ENCODE data around the gene CHD9.
"Not testable (repeated sequence)": the region's sequence is repeated elsewhere in the genome, so short reads cannot be mapped to it uniquely, and the experiment has no call there.

Gene CHD9

GRCh38 chr16:53071748-53072301, 17.0 kb downstream of the CHD9 start:
- no CpG with 5 or more reads among the region's 6 CpGs for WGBS (ENCODE audit: extremely low coverage, insufficient coverage, insufficient read length)
- H2BK120ac ChIP-seq (ENCODE audit: insufficient read depth, low read length, poor library complexity): no peak overlapping the region

GRCh38 chr16:53073022-53073421, 18.2 kb downstream of the CHD9 start:
- H4K91ac ChIP-seq (ENCODE audit: low read depth, low read length): no peak overlapping the region
- peaks cover 0 to 3% of the 10 kb centered on the region in 2 experiments for H3K36me3 ChIP-seq (ENCODE audit: control insufficient read depth in 1 of 2, insufficient read depth in 2 of 2, low read length in 2 of 2)
- peaks cover 4% of the 10 kb centered on the region for H3K9me3 ChIP-seq (ENCODE audit: insufficient read depth, low read depth, low read length)
- H3K9ac ChIP-seq (ENCODE audit: low read length): no peak overlapping the region
- no peak overlapping the region for H3K4ac ChIP-seq (ENCODE audit: low read depth, low read length)
- H3K27ac ChIP-seq (ENCODE audit: low read depth, low read length): no peak overlapping the region
- no peaks in the 10 kb centered on the region for H3K79me1 ChIP-seq (ENCODE audit: low read length)
- no peak overlapping the region for H2AK5ac ChIP-seq (ENCODE audit: low read length)
- no CpG with 5 or more reads among the region's 6 CpGs for WGBS (ENCODE audit: extremely low coverage, insufficient coverage, insufficient read length)
- H3K18ac ChIP-seq (ENCODE audit: low read length): no peak overlapping the region
- H3K4me1 ChIP-seq (ENCODE audit: control insufficient read depth in 1 of 2, insufficient read depth in 2 of 2, low read length in 2 of 2): peaks cover 4 to 6% of the 10 kb centered on the region in 2 experiments
- H4K8ac ChIP-seq (ENCODE audit: low read depth, low read length): no peak overlapping the region
- H2BK12ac ChIP-seq (ENCODE audit: low read length): no peak overlapping the region
- no peak overlapping the region for H2BK120ac ChIP-seq (ENCODE audit: insufficient read depth, low read length, poor library complexity)
- H3K79me2 ChIP-seq (ENCODE audit: control insufficient read depth, insufficient read depth, low read length, poor library complexity): no peaks in the 10 kb centered on the region
- H3K14ac ChIP-seq (ENCODE audit: low read length): no peak overlapping the region
- no peak overlapping the region for H4K12ac ChIP-seq (ENCODE audit: low read depth, low read length)
- H3K4me3 ChIP-seq (ENCODE audit: low read depth, low read length): no peak overlapping the region
- no peaks in the 10 kb centered on the region for H3K27me3 ChIP-seq (ENCODE audit: insufficient read depth, low read length)
- no peak overlapping the region for H2AFZ ChIP-seq (ENCODE audit: insufficient read depth, low read length, poor library complexity)
- H3K23ac ChIP-seq (ENCODE audit: low read length): no peak overlapping the region
- no peak for DNase-seq
- H3K4me2 ChIP-seq (ENCODE audit: low read length): no peak overlapping the region
- H2BK5ac ChIP-seq (ENCODE audit: low read depth, low read length, poor library complexity): no peak overlapping the region

More at GRCh38 chr16:53071748-53072301, 17.0 kb downstream of the CHD9 start:
- Histone ChIP-seq H3K27ac (ENCODE audit: low read depth, low read length) (peak overlapping the region; percentile 6), H2AFZ (ENCODE audit: insufficient read depth, low read length, poor library complexity) (no peak overlapping the region), H3K4me3 (ENCODE audit: low read depth, low read length) (no peak overlapping the region), H4K8ac (ENCODE audit: low read depth, low read length) (no peak overlapping the region), H3K4me1 (ENCODE audit: control insufficient read depth in 1 of 2, insufficient read depth in 2 of 2, low read length in 2 of 2) (peaks cover 4 to 6% of the 10 kb centered on the region in 2 experiments), H3K79me1 (ENCODE audit: low read length) (no peaks in the 10 kb centered on the region), H2AK5ac (ENCODE audit: low read length) (no peak overlapping the region), H3K79me2 (ENCODE audit: control insufficient read depth, insufficient read depth, low read length, poor library complexity) (no peaks in the 10 kb centered on the region), H3K23ac (ENCODE audit: low read length) (no peak overlapping the region), H3K14ac (ENCODE audit: low read length) (no peak overlapping the region), H3K9ac (ENCODE audit: low read length) (no peak overlapping the region), H4K12ac (ENCODE audit: low read depth, low read length) (no peak overlapping the region), H3K18ac (ENCODE audit: low read length) (no peak overlapping the region), H3K9me3 (ENCODE audit: insufficient read depth, low read depth, low read length) (peaks cover 4% of the 10 kb centered on the region), H3K27me3 (ENCODE audit: insufficient read depth, low read length) (no peaks in the 10 kb centered on the region), H3K4ac (ENCODE audit: low read depth, low read length) (no peak overlapping the region), H3K4me2 (ENCODE audit: low read length) (no peak overlapping the region), H4K91ac (ENCODE audit: low read depth, low read length) (no peak overlapping the region), H2BK12ac (ENCODE audit: low read length) (no peak overlapping the region), H3K36me3 (ENCODE audit: control insufficient read depth in 1 of 2, insufficient read depth in 2 of 2, low read length in 2 of 2) (peaks cover 0 to 5% of the 10 kb centered on the region in 2 experiments), H2BK5ac (ENCODE audit: low read depth, low read length, poor library complexity) (no peak overlapping the region)
- DNase-seq: no peak

- DNase-seq; H3K79me1 ChIP-seq (ENCODE audit: low read length); H3K36me3 ChIP-seq (ENCODE audit: control insufficient read depth in 1 of 2, insufficient read depth in 2 of 2, low read length in 2 of 2); H2AK5ac ChIP-seq (ENCODE audit: low read length); H4K8ac ChIP-seq (ENCODE audit: low read depth, low read length); H3K18ac ChIP-seq (ENCODE audit: low read length); H3K4me3 ChIP-seq (ENCODE audit: low read depth, low read length); H3K4ac ChIP-seq (ENCODE audit: low read depth, low read length); H3K9me3 ChIP-seq (ENCODE audit: insufficient read depth, low read depth, low read length); H3K4me2 ChIP-seq (ENCODE audit: low read length); H2AFZ ChIP-seq (ENCODE audit: insufficient read depth, low read length, poor library complexity); H3K14ac ChIP-seq (ENCODE audit: low read length); H4K12ac ChIP-seq (ENCODE audit: low read depth, low read length); H3K27ac ChIP-seq (ENCODE audit: low read depth, low read length); H2BK12ac ChIP-seq (ENCODE audit: low read length); H3K27me3 ChIP-seq (ENCODE audit: insufficient read depth, low read length); H2BK5ac ChIP-seq (ENCODE audit: low read depth, low read length, poor library complexity); H3K4me1 ChIP-seq (ENCODE audit: control insufficient read depth in 1 of 2, insufficient read depth in 2 of 2, low read length in 2 of 2); H3K9ac ChIP-seq (ENCODE audit: low read length); H4K91ac ChIP-seq (ENCODE audit: low read depth, low read length); H3K79me2 ChIP-seq (ENCODE audit: control insufficient read depth, insufficient read depth, low read length, poor library complexity); H3K23ac ChIP-seq (ENCODE audit: low read length); H2BK120ac ChIP-seq (ENCODE audit: insufficient read depth, low read length, poor library complexity): not testable (repeated sequence)
- no CpG with 5 or more reads among the region's 3 CpGs for WGBS (ENCODE audit: extremely low coverage, insufficient coverage, insufficient read length)
These were observed 19.5 kb downstream of the CHD9 start for GRCh38 chr16:53074296-53074695.

GRCh38 chr16:53075461-53075860, 20.7 kb downstream of the CHD9 start:
- H3K79me1 ChIP-seq (ENCODE audit: low read length); DNase-seq; H2AFZ ChIP-seq (ENCODE audit: insufficient read depth, low read length, poor library complexity); H2BK12ac ChIP-seq (ENCODE audit: low read length); H3K9ac ChIP-seq (ENCODE audit: low read length); H2BK120ac ChIP-seq (ENCODE audit: insufficient read depth, low read length, poor library complexity); H3K23ac ChIP-seq (ENCODE audit: low read length); H3K27me3 ChIP-seq (ENCODE audit: insufficient read depth, low read length); H3K4me3 ChIP-seq (ENCODE audit: low read depth, low read length); H3K79me2 ChIP-seq (ENCODE audit: control insufficient read depth, insufficient read depth, low read length, poor library complexity); H4K12ac ChIP-seq (ENCODE audit: low read depth, low read length); H2BK5ac ChIP-seq (ENCODE audit: low read depth, low read length, poor library complexity); H2AK5ac ChIP-seq (ENCODE audit: low read length); H3K18ac ChIP-seq (ENCODE audit: low read length); H4K8ac ChIP-seq (ENCODE audit: low read depth, low read length); H3K9me3 ChIP-seq (ENCODE audit: insufficient read depth, low read depth, low read length); H3K27ac ChIP-seq (ENCODE audit: low read depth, low read length); H4K91ac ChIP-seq (ENCODE audit: low read depth, low read length); H3K36me3 ChIP-seq (ENCODE audit: control insufficient read depth in 1 of 2, insufficient read depth in 2 of 2, low read length in 2 of 2); H3K4ac ChIP-seq (ENCODE audit: low read depth, low read length); H3K4me2 ChIP-seq (ENCODE audit: low read length); H3K14ac ChIP-seq (ENCODE audit: low read length): not testable (repeated sequence)
- WGBS (ENCODE audit: extremely low coverage, insufficient coverage, insufficient read length): no CpG with 5 or more reads among the region's 7 CpGs
- peaks cover 12 to 19% of the 10 kb centered on the region in 2 experiments for H3K4me1 ChIP-seq (ENCODE audit: control insufficient read depth in 1 of 2, insufficient read depth in 2 of 2, low read length in 2 of 2)

Measured in trophoblast cell (in vitro differentiated cells and primary cell).